ENCODE measurements around the gene TATDN3.
"Not testable (repeated sequence)": the region's sequence is repeated elsewhere in the genome, so short reads cannot be mapped to it uniquely, and the experiment has no call there.

Gene TATDN3

GRCh38 chr1:212833211-212834207 is 41.8 kb downstream of the TATDN3 start:
- not testable (repeated sequence) for DNase-seq (ENCODE audit: low read depth)

- no peak for DNase-seq (ENCODE audit: low read depth)
Observed at GRCh38 chr1:212838145-212838544, 46.5 kb downstream of the TATDN3 start.

- not testable (repeated sequence) for DNase-seq (ENCODE audit: low read depth)
Observed at GRCh38 chr1:212844521-212844920, 52.8 kb downstream of the TATDN3 start.

DNA sequence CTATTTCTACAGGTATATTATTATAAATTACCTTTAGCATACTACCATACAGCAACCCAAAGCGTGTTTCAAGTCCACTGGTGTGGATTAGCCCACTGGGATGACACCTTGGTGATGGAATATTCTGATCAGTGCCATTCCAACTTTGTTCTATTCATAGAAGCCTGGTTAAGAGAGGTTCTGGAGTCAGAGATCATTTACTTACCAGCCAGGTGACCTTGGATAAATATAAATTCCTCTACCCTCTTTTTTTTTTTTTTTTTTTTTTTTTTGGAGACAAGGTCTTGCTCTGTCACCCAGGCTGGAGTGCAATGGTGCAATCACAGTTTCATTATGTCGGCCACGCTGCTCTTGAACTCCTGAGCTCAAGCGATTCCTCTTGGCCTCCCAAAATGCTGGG is 55.9 kb downstream of the TATDN3 start, which contains the start of gene SPATA45:
TSS of gene SPATA45 (minus strand) at position 101 of the 400 bp plus-strand sequence. CDS start 11,500 bp downstream, outside the sequence.
- DNase-seq (ENCODE audit: low read depth) = no peak

DNA sequence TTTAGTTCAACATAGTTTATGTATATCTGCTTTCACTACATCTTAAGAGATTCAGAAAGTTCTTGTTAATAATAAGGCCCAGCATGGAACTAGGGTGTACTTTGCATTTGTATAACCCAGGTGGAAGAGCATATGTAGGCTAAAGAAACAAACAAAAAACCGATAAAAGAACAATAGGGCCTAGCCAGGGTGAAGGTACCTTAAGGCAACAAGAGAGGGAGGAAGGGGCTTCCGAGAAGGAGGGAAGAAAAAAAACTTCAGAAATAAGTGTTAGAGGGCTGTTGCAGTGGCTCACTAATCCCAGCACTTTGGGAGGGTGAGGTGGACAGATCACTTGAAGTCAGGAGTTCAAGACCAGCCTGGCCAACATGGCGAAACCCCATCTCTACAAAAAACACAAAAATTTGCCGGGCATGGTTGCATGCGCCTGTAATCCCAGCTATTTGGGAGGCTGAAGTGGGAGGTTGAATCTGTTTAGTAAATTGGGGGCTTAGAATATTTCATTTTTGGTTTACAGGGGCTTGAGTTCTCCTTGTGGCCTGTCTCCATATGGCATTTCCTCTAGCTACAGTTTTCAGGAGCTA is 60.5 kb downstream of the TATDN3 start:
- no peak for DNase-seq (ENCODE audit: low read depth)

DNA sequence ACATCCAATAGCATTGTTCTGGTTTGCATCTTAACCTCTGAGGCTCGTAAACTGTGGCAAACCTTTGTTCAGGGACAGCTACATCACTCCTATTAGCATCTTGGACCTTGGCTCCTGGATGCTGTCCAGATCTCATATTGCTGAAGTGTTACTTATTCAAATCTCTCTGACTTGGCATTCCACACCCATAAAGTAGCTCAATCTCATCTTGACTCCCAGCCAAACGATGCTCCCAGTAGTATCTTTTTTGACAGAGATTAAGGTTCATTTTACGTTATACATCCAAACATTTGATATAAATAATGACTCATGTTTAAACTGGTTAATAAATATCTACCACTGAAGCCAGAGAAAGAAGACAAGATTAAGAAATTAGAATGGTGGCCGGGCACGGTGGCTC is 62.0 kb downstream of the TATDN3 start:
- no peak for DNase-seq (ENCODE audit: low read depth)

DNA sequence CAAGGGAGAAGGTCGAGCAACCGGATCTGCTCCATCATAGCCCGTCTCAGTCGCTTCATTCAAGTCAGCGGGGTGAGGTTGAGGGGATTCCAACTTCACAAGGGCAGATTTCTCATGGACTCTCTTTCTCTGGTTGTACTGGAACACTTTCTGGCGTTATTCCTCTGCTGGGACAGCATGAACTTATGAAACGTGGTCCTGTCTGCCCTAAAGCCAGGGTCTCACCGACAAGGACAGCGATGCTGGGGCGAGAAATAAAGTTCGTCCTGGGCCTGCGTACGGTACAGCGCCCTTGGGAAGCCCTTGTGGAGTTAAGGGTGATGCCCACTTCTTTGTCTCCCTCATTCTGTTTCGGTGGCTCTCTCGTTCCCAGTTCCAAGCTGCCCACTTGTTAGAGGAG is 65.1 kb downstream of the TATDN3 start:
- no peak for DNase-seq (ENCODE audit: low read depth)

DNA sequence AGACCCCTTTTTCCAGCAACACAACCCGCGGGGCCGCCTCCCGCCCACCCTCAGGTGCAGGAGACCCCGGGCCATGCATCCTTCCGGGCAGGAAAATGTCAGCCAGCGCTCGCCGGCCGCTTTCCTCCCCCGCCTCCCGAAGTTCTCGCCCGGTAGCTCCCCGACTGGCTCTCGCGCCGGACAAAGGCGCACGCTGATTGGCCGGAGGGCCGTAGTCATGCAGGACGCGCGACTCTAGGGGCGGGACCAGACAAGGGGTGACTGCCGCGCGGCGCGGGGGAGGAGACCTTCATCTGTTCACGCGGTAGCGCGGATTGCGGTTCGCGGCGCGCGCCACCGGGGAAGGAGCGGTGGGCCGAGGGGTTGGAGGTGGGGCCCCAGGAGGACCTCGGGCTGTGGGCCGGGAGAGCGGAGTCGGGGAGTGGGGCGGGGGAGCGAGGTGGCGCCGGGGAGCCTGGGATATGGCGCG is 66.3 kb downstream of the TATDN3 start, which contains the start of gene FLVCR1:
TSS of gene FLVCR1 (plus strand) at position 284 of the 469 bp plus-strand sequence. CDS start at position 462, 178 bp downstream.
- peak; percentile 90 for DNase-seq (ENCODE audit: low read depth)

DNA sequence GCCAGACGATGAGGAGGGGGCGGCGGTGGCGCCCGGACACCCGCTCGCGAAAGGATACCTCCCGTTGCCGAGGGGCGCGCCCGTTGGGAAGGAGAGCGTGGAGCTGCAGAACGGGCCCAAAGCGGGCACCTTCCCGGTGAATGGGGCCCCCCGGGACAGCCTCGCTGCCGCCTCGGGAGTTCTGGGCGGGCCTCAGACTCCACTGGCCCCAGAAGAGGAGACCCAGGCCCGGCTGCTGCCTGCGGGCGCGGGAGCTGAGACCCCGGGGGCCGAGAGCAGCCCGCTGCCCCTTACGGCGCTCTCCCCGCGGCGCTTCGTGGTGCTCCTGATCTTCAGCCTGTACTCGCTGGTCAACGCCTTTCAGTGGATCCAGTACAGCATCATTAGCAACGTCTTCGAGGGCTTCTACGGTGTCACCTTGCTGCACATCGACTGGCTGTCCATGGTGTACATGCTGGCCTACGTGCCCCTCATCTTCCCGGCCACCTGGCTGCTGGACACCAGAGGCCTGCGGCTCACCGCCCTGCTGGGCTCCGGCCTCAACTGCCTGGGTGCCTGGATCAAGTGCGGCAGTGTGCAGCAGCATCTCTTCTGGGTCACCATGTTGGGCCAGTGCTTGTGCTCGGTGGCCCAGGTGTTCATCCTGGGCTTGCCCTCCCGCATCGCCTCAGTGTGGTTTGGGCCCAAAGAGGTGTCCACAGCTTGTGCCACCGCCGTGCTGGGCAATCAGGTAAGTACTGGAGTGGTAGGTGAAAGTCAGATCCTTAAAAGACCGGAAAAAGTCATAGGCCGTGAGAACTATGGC is 67.0 kb downstream of the TATDN3 start:
- no peak for DNase-seq (ENCODE audit: low read depth)

GRCh38 chr1:212860713-212861581 is 69.3 kb downstream of the TATDN3 start:
- DNase-seq (ENCODE audit: low read depth) = no peak

DNA sequence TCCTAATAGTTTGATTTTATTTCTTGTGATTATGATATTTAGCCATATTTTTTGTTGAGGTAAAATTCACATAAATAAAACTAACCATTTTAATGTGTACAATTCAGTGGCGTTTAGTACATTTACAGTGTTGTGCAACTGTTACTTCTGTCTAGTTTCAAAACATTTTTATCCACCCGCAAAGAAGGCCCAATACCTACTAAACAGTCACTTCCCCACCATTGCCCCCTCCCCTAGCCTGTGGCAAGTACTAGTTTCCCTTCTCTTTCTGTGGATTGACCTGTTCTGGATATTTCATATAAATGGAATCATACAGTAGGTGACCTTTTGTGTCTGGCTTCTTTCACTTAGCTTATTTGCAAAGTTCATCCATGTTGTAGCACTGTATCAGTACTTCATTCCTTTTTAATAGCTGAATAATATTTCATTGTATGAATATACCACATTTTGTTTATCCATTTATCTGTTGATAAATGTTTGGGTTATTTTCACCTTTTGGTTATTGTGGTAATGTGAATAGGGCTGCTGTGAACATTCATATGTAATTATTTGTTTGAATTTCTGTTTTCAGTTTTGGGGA is 70.5 kb downstream of the TATDN3 start:
- no peak for DNase-seq (ENCODE audit: low read depth)

GRCh38 chr1:212863345-212863744 is 71.7 kb downstream of the TATDN3 start:
- not testable (repeated sequence) for DNase-seq (ENCODE audit: low read depth)

GRCh38 chr1:212864201-212864600 is 72.5 kb downstream of the TATDN3 start:
- no peak for DNase-seq (ENCODE audit: low read depth)

Measured in activated T-helper 9 cell treated with anti-CD3 and anti-CD28 coated beads, Interleukin-2, amount 50 U/mL, for 16 hours (primary cell).